HCT116 (cell line): ENCODE measurements around the gene SCAANT1. TPM values are rescaled to one million over a fixed set of nuclear protein-coding genes. Genes with fewer than 3 reads are reported as not detected.

Experiments
- ATAC-seq: fragments of 200-7000 bp; cut with Tn5 transposase; 2 replicates; pipeline ENCODE4 v1.9.1; 2020; ENCODE audit warnings: mild to moderate bottlenecking, moderate library complexity
- BruUV-seq: library from RNA; stranded (reverse); fragments of 400-500 nt; replicated peaks from 2 replicates; lab custom pipeline; 2021; lab: Mats Ljungman, UMichigan
- CTCF ChIA-PET: fragments of 300-600 bp; sonication (Branson Sonifier 250); formaldehyde crosslinking; loops from one replicate; lab custom pipeline; 2021; ENCODE audit warnings: antibody characterized with exemption; lab: Charles Lee
- POLR2A ChIA-PET: fragments of 300-600, 350-600 bp; sonication (Branson Sonifier 250); formaldehyde crosslinking; loops from one replicate; lab custom pipeline; 2021; ENCODE audit warnings: antibody characterized with exemption; lab: Charles Lee
- RAD21 ChIA-PET, 2 experiments: fragments of 300-600 bp; sonication (Branson Sonifier 250); formaldehyde crosslinking; loops; one replicate each; lab custom pipeline; 2023; ENCODE audit warnings: low total read pairs in 2 of 2; ENCODE audit not compliant: uncharacterized antibody in 2 of 2, unreplicated experiment in 2 of 2, low non-redundant PET in 1 of 2; lab: Charles Lee
- DNase-seq: peaks from one replicate; pipeline ENCODE4 v3.0.0-alpha.2; 2010; ENCODE audit warnings: low read depth, low spot score
- H2AFZ ChIP-seq: fragments of 200-600 bp; shearing (Covaris generic), sonication (generic); 2 replicates; pipeline ENCODE4 v1.6.1; 2017; ENCODE audit warnings: low read depth, mixed run types, mixed read lengths, antibody characterized with exemption, low read length; ENCODE audit not compliant: poor library complexity, severe bottlenecking
- H3K27ac ChIP-seq: 2 replicates; pipeline ENCODE4 v1.5.1; 2012; ENCODE audit warnings: low read depth, low read length
- H3K27me3 ChIP-seq: fragments of 200-600 bp; sonication (generic); 2 replicates; pipeline ENCODE4 v1.6.1; 2016; ENCODE audit warnings: mixed run types, low read length, mixed read lengths; ENCODE audit not compliant: insufficient read depth
- H3K36me3 ChIP-seq, 2 experiments: fragments of 200-500 bp in 1 of 2; fragments of 200-600 bp in 1 of 2; sonication (Bioruptor generic) in 1 of 2; sonication (generic) in 1 of 2; 2 replicates each; pipeline versions ENCODE4 v1.5.1 to v1.6.1; 2014 to 2016; ENCODE audit warnings: low read length in 2 of 2, inconsistent platforms in 1 of 2, mixed read lengths in 1 of 2, mixed run types in 1 of 2; ENCODE audit not compliant: insufficient read depth in 2 of 2, control insufficient read depth in 1 of 2
- H3K4me1 ChIP-seq, 2 experiments: fragments of 200-600 bp in 1 of 2; sonication (generic) in 1 of 2; 2 replicates each; pipeline versions ENCODE4 v1.5.1 to v1.6.1; 2012 to 2017; ENCODE audit warnings: low read length in 2 of 2, inconsistent platforms in 1 of 2, mild to moderate bottlenecking in 1 of 2, mixed read lengths in 1 of 2, mixed run types in 1 of 2, moderate library complexity in 1 of 2; ENCODE audit not compliant: insufficient read depth in 2 of 2, control insufficient read depth in 1 of 2
- H3K4me2 ChIP-seq: fragments of 200-600 bp; sonication (generic); 2 replicates; pipeline ENCODE4 v1.6.1; 2017; ENCODE audit warnings: mixed run types, low read length, mixed read lengths
- H3K4me3 ChIP-seq, 2 experiments: fragments of 200-600 bp in 1 of 2; sonication (generic) in 1 of 2; replicated peaks in 1 of 2; 2 replicates each; pipeline ENCODE4 v1.5.1; 2011 to 2016; ENCODE audit warnings: low read length in 2 of 2, control low read depth in 1 of 2, low read depth in 1 of 2, mild to moderate bottlenecking in 1 of 2, mixed read lengths in 1 of 2, mixed run types in 1 of 2
- H3K79me2 ChIP-seq: fragments of 200-600 bp; sonication (generic); 2 replicates; pipeline ENCODE4 v1.6.1; 2017; ENCODE audit warnings: mild to moderate bottlenecking, mixed run types, low read length, moderate library complexity, mixed read lengths; ENCODE audit not compliant: insufficient read depth
- H3K9ac ChIP-seq: fragments of 200-600 bp; sonication (generic); 2 replicates; pipeline ENCODE4 v1.6.1; 2016; ENCODE audit warnings: low read length, mixed read lengths
- H3K9me2 ChIP-seq: fragments of 200-600 bp; sonication (generic), shearing (Covaris generic); 2 replicates; pipeline ENCODE4 v1.6.1; 2017; ENCODE audit warnings: mixed run types, mild to moderate bottlenecking, moderate library complexity; ENCODE audit not compliant: insufficient read depth
- H3K9me3 ChIP-seq, 2 experiments: fragments of 200-500 bp in 1 of 2; fragments of 200-600 bp in 1 of 2; sonication (Bioruptor generic) in 1 of 2; sonication (generic) in 1 of 2; 2 replicates each; pipeline ENCODE4 v1.6.1; 2014 to 2017; ENCODE audit warnings: low read length in 2 of 2, mixed read lengths in 2 of 2, inconsistent platforms in 1 of 2, low read depth in 1 of 2, mild to moderate bottlenecking in 1 of 2, mixed run types in 1 of 2, moderate library complexity in 1 of 2; ENCODE audit not compliant: control insufficient read depth in 1 of 2, insufficient read depth in 1 of 2
- H4K20me1 ChIP-seq: fragments of 200-600 bp; sonication (generic), shearing (Covaris generic); 2 replicates; pipeline ENCODE4 v1.6.1; 2017; ENCODE audit warnings: mixed run types, mild to moderate bottlenecking, moderate library complexity; ENCODE audit not compliant: insufficient read depth
- CBX3 ChIP-seq: IDR thresholded peaks from 2 replicates; pipeline ENCODE4 v1.6.1; 2012; ENCODE audit warnings: low read depth
- EGR1 ChIP-seq: IDR thresholded peaks from 2 replicates; pipeline ENCODE4 v1.6.1; 2012; ENCODE audit warnings: low read depth
- ELF1 ChIP-seq: IDR thresholded peaks from 2 replicates; pipeline ENCODE4 v1.6.1; 2012; ENCODE audit warnings: low read depth, borderline replicate concordance
- EZH2 ChIP-seq: fragments of 200-600 bp; sonication (generic); IDR thresholded peaks from 2 replicates; pipeline ENCODE4 v1.6.1; 2017; ENCODE audit warnings: antibody characterized with exemption, mixed run types
- EZH2phosphoT487 ChIP-seq: fragments of 200-600 bp; IDR thresholded peaks from 2 replicates; pipeline ENCODE4 v1.6.1; 2018; ENCODE audit warnings: antibody characterized with exemption, borderline replicate concordance
- FOSL1 ChIP-seq: IDR thresholded peaks from 2 replicates; pipeline ENCODE4 v1.6.1; 2012; ENCODE audit warnings: low read depth
- JUND ChIP-seq: IDR thresholded peaks from 2 replicates; pipeline ENCODE4 v1.6.1; 2012
- MAX ChIP-seq: IDR thresholded peaks from 2 replicates; pipeline ENCODE4 v1.6.1; 2012
- POLR2A ChIP-seq: IDR thresholded peaks from 2 replicates; pipeline ENCODE4 v1.7.0; 2011; ENCODE audit warnings: borderline replicate concordance; ENCODE audit not compliant: insufficient read depth, insufficient read length; ENCODE audit errors: extremely low read depth
- POLR2AphosphoS5 ChIP-seq: IDR thresholded peaks from 2 replicates; pipeline ENCODE4 v1.6.1; 2011; ENCODE audit warnings: mild to moderate bottlenecking, low read depth, low read length, moderate library complexity
- RAD21 ChIP-seq: IDR thresholded peaks from 2 replicates; pipeline ENCODE4 v1.6.1; 2012; ENCODE audit warnings: low read depth, mild to moderate bottlenecking
- SIN3A ChIP-seq: IDR thresholded peaks from 2 replicates; pipeline ENCODE4 v1.6.1; 2012; ENCODE audit warnings: low read depth
- SRF ChIP-seq: IDR thresholded peaks from 2 replicates; pipeline ENCODE4 v1.6.1; 2012; ENCODE audit warnings: low read depth
- TCF7L2 ChIP-seq: IDR thresholded peaks from 2 replicates; pipeline ENCODE4 v1.7.0; 2011; ENCODE audit warnings: borderline replicate concordance, inconsistent platforms; ENCODE audit not compliant: insufficient read depth, insufficient read length; ENCODE audit errors: extremely low read depth
- YY1 ChIP-seq: IDR thresholded peaks from 2 replicates; pipeline ENCODE4 v1.6.1; 2011; ENCODE audit warnings: low read length, low read depth, moderate library complexity, mild to moderate bottlenecking; ENCODE audit not compliant: insufficient replicate concordance; ENCODE audit errors: extremely low read depth
- ZFX ChIP-seq: fragments of 450-650 bp; IDR thresholded peaks from 2 replicates; pipeline ENCODE4 v1.6.1; 2017
- ZNF274 ChIP-seq: fragments of 200-500 bp; sonication (Bioruptor generic); IDR thresholded peaks from 2 replicates; pipeline ENCODE4 v1.6.1; 2014; ENCODE audit warnings: mild to moderate bottlenecking, low read depth, low read length, inconsistent platforms
- intact Hi-C: fragments of 100-400 bp; cut with micrococcal nuclease; formaldehyde crosslinking; loops from 2 replicates; pipeline ENCODE4 v1.10.0; 2022
- total RNA-seq: library from RNA; stranded (reverse); gene quantifications from one replicate; pipeline ENCODE4 v1.2.1, GENCODE V29; 2021; ENCODE audit not compliant: unreplicated experiment
- TF ChIP-seq, protein P1 (sequence below), 3 experiments: fragments of 200-600 bp in 1 of 3; sonication (generic) in 1 of 3; IDR thresholded peaks in 2 of 3; conservative IDR thresholded peaks in 1 of 3; 2 replicates each; pipeline ENCODE4 v1.5.1; 2012 to 2017; ENCODE audit warnings: low read depth in 2 of 3, low read length in 2 of 3, antibody characterized with exemption in 1 of 3, borderline replicate concordance in 1 of 3, control low read depth in 1 of 3, mild to moderate bottlenecking in 1 of 3, mixed read lengths in 1 of 3, mixed run types in 1 of 3, moderate library complexity in 1 of 3; ENCODE audit not compliant: insufficient read depth in 1 of 3

The SCAANT1 gene
- total RNA-seq, 1 experiment from 2014 or later = not detected

DNA sequence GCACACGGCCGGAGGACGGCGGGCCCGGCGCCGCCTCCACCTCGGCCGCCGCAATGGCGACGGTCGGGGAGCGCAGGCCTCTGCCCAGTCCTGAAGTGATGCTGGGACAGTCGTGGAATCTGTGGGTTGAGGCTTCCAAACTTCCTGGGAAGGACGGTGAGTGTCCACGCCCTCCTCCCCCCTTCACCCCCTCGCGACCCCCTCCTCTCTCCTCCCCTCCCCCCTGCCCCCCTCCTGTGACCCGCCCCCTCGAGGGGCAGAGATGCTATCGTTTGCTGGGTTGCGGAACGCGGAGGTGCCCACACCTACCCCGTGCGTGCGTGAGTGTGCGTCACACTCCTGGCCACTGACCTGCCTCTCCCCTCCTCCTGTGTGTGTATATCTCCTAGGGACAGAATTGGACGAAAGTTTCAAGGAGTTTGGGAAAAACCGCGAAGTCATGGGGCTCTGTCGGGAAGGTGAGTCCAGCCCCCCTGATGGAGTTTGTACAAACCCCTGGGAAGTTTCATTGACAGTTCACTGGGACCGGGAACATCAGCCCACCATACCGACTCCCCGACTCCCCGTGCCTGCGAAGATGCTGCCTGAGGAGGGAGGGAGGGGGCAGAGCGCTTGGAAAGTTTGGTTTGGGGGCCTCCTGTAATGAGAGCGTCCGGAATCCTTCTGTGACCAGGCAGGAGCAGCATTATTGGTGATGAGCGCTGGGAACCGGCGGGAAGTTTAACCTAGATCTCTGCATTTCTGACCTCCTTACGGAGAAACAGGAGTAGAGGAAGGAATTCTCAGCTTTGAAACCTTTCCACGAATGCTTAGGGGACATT is 795 bp upstream of the SCAANT1 start:
- Histone ChIP-seq H4K20me1 (no peaks in the 10 kb centered on the region), H3K9ac (peak overlapping the region; percentile 79), H3K9me3 (no peaks in the 10 kb centered on the region), H3K27me3 (no peaks in the 10 kb centered on the region), H3K9me2 (no peaks in the 10 kb centered on the region), H3K27ac (peak overlapping the region; percentile 91), H3K36me3 (peaks cover 5 to 6% of the 10 kb centered on the region in 2 experiments; a peak in 2 of 4 replicates), H3K4me1 (peaks cover 12 to 25% of the 10 kb centered on the region in 2 experiments; a peak in 3 of 4 replicates), H3K79me2 (peaks cover 50% of the 10 kb centered on the region), H3K4me3 (peak overlapping the region; percentile 58 to 74), H3K4me2 (peak overlapping the region; percentile 89), H2AFZ (no peak overlapping the region)
- ATAC-seq = peak; percentile 70
- ChIA-PET POLR2A (no interaction called here), RAD21 (no interaction called here), CTCF (no interaction called here)
- BruUV-seq = no TSS peak
- TF ChIP-seq EZH2 = no peak
- TF ChIP-seq ELF1 = no peak
- peak; percentile 32 for DNase-seq
- intact Hi-C loops = loop anchor here (5.0 kb wide), 1 partner anchor 51 kb away; the partner anchor contains the start of genes ATXN7 and THOC7

DNA sequence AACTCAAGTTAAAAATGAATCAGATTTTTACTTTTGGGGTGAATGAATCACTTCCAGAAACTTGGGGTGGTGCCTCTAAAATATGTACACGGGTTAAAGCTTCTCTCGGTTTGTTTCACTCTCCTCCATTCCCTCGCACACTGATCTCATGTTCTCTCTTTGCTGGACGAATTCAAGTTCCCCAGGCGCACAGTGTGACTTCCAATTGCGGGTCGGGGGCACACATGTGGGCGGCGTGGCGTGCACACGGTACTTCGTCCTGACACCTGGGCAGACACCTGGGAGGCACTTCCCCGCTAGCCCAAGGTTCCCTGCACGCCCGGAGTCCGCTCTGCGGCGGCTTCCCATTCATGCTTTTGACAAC is 692 bp downstream of the SCAANT1 start:
- H2AFZ ChIP-seq = no peak overlapping the region
- H3K79me2 ChIP-seq = peaks cover 49% of the 10 kb centered on the region
- intact Hi-C loops = loop anchor here (5.0 kb wide), 1 partner anchor 49 kb away; the partner anchor contains the start of genes ATXN7 and THOC7
- POLR2A ChIA-PET = no interaction called here
- peak overlapping the region; percentile 79 for H3K9ac ChIP-seq
- 0 out of 4 replicates have a peak, but pooled peaks cover 0 to 5% of the 10 kb centered on the region in 2 experiments for H3K36me3 ChIP-seq
- peaks cover 12 to 25% of the 10 kb centered on the region in 2 experiments; a peak in 3 of 4 replicates for H3K4me1 ChIP-seq
- CTCF ChIA-PET = no interaction called here
- H3K27ac ChIP-seq = peak overlapping the region; percentile 91
- H3K9me2 ChIP-seq = no peaks in the 10 kb centered on the region
- no peaks in the 10 kb centered on the region for H3K9me3 ChIP-seq
- DNase-seq (no peak), ATAC-seq (no peak)
- no peaks in the 10 kb centered on the region for H3K27me3 ChIP-seq
- RAD21 ChIA-PET = no interaction called here
- H4K20me1 ChIP-seq = no peaks in the 10 kb centered on the region
- H3K4me3 ChIP-seq = peak overlapping the region; percentile 63 to 74
- TSS peak; percentile 94 for BruUV-seq
- peak overlapping the region; percentile 89 for H3K4me2 ChIP-seq
- TF ChIP-seq EGR1 (no peak), RAD21 (no peak), TCF7L2 (no peak), EZH2phosphoT487 (no peak), EZH2 (no peak), SIN3A (no peak), ELF1 (no peak), MAX (no peak; the same call in 1 of the 2 replicates), POLR2A (no peak), YY1 (no peak), POLR2AphosphoS5 (no peak), ZFX (no peak), ZNF274 (no peak), FOSL1 (no peak), JUND (no peak), SRF (no peak), CBX3 (no peak)
- TF ChIP-seq, protein P1, sequence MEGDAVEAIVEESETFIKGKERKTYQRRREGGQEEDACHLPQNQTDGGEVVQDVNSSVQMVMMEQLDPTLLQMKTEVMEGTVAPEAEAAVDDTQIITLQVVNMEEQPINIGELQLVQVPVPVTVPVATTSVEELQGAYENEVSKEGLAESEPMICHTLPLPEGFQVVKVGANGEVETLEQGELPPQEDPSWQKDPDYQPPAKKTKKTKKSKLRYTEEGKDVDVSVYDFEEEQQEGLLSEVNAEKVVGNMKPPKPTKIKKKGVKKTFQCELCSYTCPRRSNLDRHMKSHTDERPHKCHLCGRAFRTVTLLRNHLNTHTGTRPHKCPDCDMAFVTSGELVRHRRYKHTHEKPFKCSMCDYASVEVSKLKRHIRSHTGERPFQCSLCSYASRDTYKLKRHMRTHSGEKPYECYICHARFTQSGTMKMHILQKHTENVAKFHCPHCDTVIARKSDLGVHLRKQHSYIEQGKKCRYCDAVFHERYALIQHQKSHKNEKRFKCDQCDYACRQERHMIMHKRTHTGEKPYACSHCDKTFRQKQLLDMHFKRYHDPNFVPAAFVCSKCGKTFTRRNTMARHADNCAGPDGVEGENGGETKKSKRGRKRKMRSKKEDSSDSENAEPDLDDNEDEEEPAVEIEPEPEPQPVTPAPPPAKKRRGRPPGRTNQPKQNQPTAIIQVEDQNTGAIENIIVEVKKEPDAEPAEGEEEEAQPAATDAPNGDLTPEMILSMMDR (IDR thresholded peaks at IDR 0.05 in 2 of 3, conservative IDR thresholded peaks at IDR 0.05 in 1 of 3; ENCODE audit: borderline replicate concordance in 1 of 3, insufficient read depth in 1 of 3, low read depth in 2 of 3, low read length in 2 of 3) = no peak
